SK-N-DZ (cell line): ENCODE results near the gene ZNF586.
"Not testable (repeated sequence)": the region's sequence is repeated elsewhere in the genome, so short reads cannot be mapped to it uniquely, and the experiment has no call there.

Source experiments
- DNase-seq: peaks from one replicate; pipeline ENCODE4 v3.0.0-alpha.2; 2015; ENCODE audit warnings: low spot score

Gene ZNF586

DNA sequence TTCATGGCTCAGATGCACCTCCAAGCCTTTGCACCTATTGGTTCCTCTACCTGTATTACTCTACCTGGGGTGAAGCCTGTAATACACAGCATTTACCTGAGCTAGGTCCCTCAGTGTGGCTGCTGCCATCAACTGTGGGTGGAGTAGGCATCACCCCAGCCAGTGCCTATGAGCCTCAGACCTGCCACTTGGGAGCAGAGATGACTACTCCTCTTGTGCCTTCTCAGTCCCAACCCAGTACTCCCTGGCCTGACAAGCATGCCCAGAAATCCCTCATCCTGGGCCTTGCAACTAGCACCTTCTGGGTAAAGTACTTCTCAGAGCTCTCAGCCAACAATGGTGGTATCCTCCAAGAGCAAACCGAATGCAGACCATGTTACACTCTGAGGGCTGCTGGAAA is 27.1 kb downstream of the ZNF586 start:
- DNase-seq: not testable (repeated sequence)

DNA sequence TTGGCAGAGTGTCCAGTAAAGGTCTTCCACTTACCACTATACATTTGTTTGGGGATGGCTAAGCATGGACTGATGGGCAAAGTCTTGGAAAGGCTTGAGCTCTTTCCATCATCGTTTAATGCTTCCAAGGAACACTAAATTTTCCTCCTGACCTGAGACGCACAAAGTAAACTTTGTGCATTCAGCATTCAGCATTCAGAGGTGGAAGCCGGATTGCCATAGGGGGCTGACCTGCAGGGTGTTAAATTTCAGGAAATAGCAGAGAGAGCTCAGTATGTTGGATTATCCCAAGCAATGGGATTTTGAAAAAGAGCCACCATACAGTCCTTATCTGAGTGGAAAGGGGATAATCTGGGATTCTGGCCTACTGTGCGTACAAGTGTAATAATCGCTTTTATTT is 31.2 kb downstream of the ZNF586 start:
- DNase-seq: no peak

DNA sequence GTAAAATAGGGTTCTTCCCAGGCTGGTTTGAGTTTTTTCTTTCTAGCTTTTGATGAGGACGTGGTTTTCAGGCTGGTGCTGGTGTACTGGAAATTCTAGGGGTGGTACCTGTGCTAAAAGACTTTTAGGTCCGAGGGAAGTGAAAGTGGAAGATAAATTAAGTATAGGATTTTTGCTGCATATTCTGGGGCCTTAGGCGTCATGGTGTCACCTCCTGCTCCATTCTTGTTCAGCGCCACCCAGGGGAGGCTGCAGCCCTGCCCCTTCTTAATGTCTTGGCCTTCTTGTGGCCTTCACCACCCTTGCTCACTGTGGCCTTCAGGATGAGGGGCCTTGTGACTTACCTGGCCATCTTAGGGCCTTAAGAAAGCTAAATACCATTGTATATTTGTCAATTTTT is 32.8 kb downstream of the ZNF586 start:
- DNase-seq: no peak

DNA sequence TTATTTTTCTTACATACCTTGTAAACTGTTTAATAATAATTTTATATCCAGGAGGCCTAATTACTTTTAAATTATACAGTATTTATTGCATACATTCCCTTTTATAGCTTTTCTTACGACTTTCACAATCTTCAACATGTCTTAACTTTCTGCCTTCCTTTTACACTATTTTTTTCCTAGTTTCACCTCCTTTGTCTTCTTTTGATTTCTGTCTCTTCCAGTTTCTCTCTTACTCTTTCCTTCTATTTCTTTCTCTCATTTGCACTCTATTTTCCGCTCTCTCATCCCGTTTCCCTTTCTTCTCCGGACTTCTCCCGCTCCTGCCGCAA is 33.8 kb downstream of the ZNF586 start:
- no peak for DNase-seq

DNA sequence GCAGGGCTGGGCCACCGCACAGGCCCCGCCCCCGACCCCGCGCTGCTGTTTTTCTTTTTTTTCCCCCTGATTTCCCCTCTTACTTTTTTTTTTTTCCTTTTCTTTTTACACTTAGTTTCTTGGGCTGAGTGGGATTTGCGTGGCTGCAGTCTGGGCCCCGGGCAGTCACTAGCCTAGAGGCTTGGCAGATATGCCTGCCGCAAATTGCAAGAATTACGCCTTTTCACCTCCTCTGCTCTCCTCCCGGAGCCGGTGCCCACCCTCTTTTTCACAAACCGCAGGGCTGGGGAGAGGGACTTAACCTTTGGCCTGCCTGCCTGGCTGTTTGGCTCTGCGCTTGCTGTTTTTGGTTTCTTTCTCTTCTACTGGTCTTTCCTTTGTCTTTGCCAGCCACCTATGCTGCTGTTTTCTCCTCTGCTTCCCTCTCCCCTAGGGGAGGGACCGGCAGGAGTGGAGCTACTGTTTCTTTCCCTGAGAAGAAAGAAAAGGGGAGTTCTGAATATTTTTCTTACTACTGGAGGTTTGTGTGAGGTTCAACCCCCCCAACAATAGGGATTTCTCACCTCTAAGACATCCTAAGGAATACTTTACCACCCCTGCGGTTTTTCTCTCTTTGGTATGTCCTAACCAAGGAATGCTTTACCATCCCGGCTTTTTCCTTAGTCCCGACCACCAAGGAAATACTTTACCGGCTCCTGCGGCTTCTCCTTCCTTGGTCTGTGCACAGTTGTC is 34.3 kb downstream of the ZNF586 start:
- no peak for DNase-seq

DNA sequence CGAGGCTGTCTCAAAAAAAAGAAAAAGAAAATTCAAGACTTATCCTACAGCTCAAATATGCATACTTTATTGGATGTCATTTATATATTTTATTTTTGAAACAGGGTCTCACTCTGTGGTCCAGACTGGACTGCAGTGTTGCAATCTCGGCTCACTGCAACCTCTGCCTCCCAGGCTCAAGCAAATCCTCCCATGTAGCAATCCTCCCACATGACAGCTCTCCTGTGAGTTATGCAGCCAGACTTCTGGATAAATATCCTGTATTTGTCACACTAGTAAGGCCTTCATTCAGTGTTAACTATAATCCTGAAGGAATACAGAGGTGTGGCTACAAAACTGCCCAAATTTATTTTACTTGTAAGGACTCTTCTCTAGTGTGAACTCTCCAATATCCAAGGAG is 38.1 kb downstream of the ZNF586 start:
- DNase-seq: no peak

DNA sequence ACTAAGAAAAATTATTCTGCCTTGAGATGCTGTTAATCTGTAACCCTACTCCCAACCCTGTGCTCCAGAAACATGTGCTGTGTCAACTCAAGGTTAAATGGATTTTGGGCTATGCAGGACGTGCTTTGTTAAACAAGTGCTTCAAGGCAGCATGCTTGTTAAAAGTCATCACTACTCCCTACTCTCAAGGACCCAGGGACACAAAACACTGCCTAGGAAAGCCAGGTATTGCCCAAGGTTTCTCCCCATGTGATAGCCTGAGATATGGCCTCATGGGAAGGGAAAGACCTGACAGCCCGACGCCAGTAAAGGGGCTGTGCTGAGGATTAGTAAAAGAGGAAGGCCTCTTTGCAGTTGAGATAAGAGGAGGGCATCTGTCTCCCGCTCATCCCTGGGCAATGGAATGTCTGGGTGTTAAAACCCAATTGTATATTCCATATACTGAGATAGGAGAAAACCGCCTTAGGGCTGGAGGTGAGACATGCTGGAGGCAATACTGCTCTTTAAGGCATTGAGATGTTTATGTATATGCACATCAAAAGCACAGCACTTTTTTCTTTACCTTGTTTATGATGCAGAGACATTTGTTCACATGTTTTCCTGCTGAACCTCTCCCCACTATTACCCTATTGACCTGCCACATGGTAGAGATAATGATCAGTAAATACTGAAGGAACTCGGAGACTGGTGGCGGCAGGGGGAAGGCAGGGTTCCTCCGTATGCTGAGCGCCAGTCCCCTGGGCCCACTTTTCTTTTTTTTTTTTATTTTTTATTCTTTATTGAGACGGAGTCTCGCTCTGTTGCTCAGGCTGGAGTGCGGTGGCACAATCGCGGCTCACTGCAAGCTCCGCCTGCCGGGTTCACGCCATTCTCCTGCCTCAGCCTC is 41.2 kb downstream of the ZNF586 start:
- DNase-seq: not testable (repeated sequence)

DNA sequence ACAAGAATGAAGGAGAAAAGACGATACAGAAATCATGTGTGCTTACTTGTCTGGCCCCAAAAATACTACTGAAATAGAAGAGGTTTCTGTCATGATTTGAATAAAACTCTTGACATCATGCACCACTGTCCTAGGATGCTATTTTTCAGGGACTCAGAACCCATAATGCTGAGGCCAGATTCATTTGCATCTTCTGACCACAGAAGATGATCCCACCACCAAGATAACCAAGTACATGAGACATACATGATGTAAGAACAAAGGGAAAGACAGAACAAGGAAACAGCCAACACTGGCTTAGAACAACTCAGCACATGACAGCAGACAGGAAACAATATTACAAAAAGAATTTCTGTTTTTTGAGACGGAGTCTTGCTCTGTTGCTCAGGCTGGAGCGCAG is 42.8 kb downstream of the ZNF586 start:
- DNase-seq: no peak

DNA sequence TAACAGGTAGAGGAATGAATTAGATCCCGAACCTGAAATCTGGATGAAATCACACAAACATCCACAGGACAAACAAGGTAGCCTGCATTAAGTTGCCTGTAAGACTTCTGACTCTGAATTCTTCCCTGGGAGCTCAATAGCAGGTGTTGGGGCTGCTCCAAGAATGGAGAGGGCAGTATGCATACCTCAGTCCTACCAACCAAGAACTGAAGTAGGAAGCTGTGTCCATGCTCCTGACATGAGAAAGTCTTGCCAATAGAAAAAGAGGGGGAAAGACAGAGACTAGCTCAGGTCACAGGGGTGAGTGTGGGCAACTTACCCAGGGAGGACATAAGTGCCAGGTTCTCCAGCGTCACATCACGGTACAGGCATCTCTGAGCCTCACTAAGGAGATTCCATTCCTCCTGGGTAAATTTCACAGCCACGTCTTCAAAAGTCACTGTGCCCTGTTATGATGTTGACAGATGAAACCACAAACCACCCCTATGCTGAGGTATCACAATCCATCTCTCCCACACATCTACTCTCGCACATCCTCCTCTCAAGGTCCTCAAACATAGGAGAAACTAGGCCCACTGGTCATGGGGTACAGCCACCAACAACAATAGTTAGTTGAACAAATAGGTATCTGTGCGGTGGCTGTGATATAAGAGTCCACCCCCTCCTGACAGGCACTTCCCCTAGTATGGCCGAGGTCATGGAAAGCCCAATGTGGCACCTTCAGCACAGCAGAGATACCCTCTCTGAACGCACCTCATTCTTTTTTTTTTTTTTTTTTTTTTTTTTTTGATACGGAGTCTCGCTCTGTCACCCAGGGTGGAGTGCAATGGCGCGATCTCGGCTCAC is 43.7 kb downstream of the ZNF586 start:
- not testable (repeated sequence) for DNase-seq

DNA sequence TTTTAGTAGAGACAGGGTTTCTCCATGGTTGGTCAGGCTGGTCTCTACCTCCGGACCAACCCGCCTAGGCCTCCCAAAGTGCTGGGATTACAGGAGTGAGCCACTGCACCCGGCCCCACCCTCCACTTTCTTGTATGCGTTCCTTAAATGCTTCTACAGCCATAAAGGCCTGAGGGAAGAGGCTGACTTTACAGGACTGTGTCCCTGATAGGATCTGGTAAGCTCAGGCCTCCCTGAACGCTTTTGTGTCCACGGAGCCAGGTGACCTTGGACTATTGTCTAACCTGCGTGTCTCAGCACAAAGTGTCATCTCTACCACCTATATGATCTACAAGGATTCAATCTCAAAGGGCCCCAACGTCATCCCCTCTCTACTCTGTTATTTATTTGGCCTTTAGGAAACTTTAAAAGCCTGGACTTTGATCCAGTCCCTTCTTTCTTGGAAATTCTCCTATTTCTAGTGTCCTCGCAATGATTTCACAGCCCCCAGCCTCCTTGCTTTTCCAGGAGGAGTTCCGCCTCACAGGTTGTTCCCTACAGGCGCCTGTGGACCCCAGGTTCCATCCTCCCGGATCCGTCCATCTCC is 44.5 kb downstream of the ZNF586 start:
- no peak for DNase-seq

DNA sequence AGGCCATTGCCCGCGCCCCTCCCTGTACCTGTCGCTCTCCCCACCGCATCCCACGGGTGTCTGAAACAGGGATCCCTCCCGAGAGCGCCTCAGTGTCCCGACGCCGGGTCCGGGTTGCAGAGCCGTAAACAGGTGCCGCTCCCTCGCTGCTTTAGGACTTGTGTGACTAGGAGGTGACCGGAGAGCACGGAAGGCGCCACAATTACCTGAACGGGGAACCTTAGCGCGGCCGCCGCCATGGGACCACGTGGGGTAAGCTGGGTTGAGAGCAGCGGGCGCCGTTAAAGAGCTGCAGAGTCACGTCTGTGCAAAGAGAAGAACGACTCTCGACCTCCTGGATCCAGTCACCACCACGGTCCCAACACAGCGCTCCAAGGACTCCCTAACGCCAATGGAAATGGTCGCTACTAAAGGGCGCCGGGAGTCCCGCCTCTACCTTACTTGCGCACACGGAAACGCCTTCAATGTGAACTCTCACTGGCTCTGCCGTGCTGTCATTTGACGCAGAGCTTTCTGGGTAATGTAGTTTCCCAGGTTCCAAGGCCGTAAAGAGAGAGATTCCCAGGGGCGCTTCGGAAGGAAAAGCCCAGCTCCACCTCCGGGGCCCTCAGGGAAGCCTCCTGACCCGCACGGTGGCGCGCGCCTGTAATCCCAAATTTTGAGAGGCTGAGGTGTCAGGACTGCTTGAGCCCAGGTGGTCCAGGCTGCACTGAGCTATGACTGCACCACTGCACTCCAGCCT is 45.2 kb downstream of the ZNF586 start, which contains the start of gene ZNF552:
ZNF552 (minus strand) TSS at position 409 of the 742 bp plus-strand sequence; CDS start at position 239, 170 bp downstream.
- DNase-seq: peak; percentile 87

DNA sequence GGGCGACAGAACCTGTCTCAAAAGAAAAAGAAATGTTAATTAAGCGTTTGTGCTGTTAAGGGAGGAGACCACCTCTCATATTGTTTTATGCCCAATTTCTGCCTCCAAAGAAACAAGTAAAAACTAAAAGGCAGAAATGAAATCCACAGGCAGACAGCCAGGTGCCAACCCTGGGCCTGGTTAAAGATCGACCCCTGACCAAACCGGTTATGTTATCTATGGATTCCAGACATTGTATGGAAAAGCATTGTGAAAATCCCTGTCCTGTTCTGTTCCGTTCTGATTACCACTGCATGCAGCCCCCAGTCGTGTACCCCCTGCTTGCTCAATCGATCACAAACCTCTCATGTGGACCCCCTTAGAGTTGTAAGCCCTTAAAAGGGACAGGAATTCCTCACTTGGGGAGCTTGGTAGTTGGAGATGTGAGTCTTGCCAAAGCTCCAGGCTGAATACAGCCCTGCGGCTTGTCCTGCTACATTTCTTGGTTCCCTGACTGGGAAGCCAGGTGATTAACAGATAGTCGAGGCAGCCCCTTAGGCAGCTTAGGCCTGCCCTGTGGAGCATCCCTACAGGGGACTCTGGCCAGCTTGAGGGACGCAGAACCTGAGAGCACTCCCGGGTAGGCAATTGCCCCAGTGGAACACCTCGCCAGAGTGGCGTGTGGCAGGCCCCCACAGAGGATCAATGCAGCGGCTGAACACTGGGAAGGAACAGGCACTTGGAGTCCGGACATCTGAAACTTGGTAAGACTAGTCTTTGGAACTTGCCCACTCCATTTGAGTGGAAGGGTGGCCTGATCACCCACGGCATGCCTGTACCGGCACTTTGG is 46.0 kb downstream of the ZNF586 start:
- no peak for DNase-seq

DNA sequence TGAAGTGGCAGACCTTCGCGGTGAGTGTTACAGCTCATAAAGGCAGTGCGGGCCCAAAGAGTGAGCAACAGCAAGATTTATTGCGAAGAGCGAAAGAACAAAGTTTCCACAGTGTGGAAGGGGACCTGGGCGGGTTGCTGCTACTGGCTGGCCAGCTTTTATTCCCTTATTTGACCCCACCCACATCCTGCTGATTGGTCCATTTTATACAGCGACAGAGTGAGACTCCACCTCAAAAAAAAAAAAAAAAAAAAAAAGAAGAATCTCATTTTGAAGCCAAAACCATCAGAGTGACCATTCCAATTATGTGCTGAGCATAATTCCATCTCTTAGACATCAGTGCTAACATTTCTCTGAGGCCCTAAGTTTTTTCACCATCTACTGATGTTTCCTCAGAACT is 47.2 kb downstream of the ZNF586 start:
- no peak for DNase-seq

DNA sequence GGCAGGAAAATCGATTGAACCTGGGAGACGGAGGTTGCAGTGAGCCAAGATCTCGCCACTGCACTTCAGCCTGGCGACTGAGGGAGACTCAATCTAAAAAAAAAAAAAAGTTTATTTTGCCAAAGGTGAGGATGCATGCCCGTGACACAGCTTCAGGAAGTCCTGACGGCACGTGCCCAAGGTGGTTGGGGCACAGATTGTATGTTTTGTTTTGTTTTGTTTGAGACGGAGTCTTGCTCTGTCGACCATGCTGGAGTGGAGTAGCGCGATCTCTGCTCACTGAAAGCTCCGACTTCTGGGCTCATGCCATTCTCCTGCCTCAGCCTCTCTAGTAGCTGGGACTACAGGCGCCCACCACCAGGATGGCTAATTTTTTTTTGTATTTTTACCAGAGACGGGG is 48.5 kb downstream of the ZNF586 start:
- no peak for DNase-seq

DNA sequence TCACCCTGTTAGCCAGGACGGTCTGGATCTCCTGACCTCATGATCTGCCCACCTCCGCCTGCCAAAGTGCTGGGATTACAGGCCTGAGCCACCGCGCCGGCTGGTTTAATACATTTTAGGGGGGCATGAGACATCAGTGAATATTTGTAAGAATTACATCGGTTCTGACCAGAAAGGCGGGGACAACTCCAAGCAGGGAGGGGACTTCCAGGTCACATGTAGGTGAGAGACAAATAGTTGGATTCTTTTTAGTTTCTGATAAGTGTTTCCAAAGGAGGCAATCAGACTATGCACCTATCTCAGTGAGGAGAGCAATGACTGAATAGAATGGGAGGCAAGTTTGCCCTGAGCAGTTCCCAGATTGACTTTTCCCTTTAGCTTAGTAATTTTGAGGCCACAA is 48.9 kb downstream of the ZNF586 start:
- DNase-seq: no peak

DNA sequence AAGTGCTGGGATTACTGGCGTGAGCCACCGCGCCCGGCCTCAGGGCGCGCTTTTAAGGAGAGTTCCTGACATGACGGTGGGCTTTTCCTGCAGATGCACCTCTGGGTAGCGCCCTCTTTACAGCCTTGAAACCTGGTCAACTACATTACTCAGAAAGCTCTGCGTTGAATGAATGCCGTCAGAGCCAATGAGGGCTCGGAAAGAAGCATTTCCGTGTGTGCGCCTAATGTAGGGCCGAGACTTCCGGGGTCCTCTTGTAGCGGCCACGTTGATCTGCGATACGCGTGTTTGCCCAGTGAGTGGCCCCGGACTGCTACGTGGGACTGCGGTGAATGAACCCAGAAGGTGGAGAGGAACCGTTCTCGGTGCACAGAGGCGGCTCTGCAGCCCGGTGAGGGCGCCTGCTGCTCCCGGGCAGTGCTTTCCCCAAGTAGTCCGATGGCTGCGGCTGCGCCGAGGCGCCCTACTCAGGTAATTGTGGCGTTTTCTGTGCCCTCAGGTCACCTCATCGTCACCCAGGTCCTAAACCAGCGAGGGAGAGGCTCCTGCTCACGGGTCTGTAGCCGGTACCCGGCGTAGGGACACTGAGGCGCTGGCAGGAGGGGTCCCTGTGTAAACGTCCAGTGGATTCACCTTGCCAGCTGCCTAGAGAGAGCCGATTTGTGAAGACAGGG is 50.1 kb downstream of the ZNF586 start:
- peak; percentile 85 for DNase-seq

DNA sequence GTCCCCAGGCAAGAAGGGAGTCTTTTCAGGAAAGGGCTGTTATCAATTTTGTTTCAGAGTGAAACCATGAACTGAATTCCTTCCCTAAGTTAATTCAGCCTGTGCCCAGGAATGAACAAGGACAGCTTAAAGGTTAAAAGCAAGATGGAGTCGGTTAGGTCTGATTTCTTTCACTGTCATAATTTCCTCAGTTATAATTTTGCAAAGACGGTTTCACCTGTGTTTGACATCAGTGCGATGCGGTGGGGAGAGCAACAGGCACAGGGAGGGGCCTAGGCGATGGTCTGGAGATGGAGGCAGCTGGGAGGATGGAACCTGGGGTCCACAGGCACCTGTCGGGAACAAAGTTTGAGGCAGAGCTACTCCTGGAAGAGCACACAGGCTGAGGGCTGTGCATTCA is 51.1 kb downstream of the ZNF586 start:
- no peak for DNase-seq

DNA sequence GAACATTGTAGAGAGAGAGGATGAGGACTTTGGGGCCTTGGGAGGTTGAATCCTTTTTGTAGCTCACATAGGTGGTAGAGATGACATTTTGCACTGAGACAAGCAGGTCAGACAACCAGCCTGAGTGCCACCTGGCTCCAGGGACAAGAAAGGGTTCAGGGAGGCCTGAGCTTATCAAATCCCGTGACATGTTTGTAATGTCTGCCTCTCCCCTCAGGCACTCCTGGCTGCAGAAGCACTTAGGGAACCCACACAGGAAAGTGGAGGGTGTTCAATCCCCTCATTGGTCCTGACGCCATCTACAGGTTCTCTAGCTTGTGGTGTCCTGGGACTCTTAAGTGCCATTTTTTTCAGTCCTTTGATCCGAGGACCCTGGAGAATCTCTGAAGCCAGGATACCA is 51.6 kb downstream of the ZNF586 start:
- not testable (repeated sequence) for DNase-seq

DNA sequence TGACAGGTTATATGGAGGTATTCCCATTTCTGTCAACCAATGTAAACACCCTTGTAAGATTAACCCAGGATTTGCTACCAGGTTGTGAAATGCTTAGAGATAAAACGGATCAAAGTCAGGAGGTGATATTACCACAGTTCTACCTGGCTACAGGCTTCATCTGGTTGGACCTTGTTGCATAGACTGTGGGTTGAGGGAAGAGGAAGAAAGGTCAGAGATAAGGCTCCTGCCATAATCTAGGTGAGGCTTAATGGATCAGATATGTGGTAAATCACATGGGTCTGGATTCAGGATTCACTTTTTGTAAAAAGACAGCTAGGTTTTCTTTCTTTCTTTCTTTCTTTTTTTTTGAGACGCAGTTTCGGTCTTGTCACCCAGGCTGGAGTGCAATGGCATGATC is 52.0 kb downstream of the ZNF586 start:
- not testable (repeated sequence) for DNase-seq
